HUES6 (cell line): ENCODE measurements around the gene CHDH.

Experiments used
- H3K27ac ChIP-seq: 2 replicates; pipeline ENCODE4 v1.7.0; 2013; ENCODE audit warnings: low read depth, mild to moderate bottlenecking, low read length, inconsistent platforms
- H3K27me3 ChIP-seq: 2 replicates; pipeline ENCODE4 v1.6.1; 2013; ENCODE audit warnings: low read length; ENCODE audit not compliant: control insufficient read depth, insufficient read depth
- H3K36me3 ChIP-seq: 2 replicates; pipeline ENCODE4 v1.6.1; 2013; ENCODE audit warnings: low read length; ENCODE audit not compliant: control insufficient read depth, insufficient read depth
- H3K4me1 ChIP-seq: 2 replicates; pipeline ENCODE4 v1.6.1; 2013; ENCODE audit warnings: low read length; ENCODE audit not compliant: control insufficient read depth, insufficient read depth
- H3K4me3 ChIP-seq: 2 replicates; pipeline ENCODE4 v1.5.1; 2013; ENCODE audit warnings: low read depth, low read length
- H3K9ac ChIP-seq: one replicate; pipeline ENCODE4 v1.6.1; 2013; ENCODE audit warnings: mild to moderate bottlenecking, low read length
- H3K9me3 ChIP-seq: 2 replicates; pipeline ENCODE4 v1.6.1; 2013; ENCODE audit warnings: low read depth, low read length; ENCODE audit not compliant: control insufficient read depth, insufficient read depth

CHDH gene

DNA sequence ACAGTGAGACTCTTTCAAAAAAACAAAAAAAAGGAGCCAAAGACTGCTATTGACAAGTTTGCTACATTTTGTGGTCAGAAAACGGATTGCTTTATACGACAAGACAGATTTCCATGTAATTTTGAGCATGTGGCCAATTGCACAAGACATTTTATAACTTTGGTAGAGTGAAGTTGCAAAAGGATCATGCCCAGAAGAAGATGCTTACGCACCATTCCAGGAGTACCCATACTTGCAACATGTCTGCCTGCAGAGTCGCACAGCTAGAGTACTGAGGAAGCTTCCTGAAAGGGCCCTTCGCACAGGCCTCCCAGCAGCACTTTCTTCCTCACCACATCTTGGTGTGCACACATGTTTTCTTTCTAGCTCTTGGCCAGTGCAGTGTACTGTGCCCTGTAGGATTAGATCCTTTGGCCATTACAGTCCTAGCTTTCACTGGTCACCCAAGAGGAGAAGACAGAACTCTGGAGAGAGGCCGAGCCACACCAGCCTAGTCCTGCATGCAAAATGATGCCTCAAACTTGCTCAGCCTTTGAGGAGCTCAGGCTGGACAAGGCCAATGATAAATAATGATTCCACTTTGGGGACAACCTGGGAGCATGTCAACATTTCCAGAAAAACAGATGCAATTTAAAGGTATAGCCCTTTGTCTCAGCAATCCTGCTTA lies 11.7 kb downstream of the CHDH start:
- Histone ChIP-seq H3K36me3 (peaks cover 8% of the 10 kb centered on the region), H3K27me3 (no peaks in the 10 kb centered on the region), H3K9me3 (no peaks in the 10 kb centered on the region), H3K4me3 (no peak overlapping the region), H3K4me1 (no peaks in the 10 kb centered on the region), H3K27ac (no peak overlapping the region), H3K9ac (no peak overlapping the region)

DNA sequence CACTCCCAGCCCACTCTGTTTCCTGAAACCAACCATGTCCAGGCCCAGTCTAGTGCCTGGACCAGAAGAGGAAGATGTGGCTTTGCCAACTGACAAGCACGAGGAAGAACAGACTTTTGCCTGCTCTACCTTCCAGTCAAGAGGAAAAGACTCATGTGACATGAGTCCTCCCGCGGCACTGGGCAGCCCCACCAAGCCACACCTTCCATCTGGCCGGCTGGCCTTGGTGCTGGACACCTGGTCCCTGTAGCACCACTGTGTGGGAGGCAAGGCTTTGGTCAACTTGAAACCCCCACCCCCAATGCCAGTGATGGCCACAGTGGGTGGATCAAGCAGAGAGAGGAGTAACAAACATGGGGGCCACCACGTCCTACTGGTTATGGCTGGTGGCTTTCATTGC lies 12.5 kb downstream of the CHDH start:
- 0 out of 2 replicates have a peak, but pooled peaks cover under 1% of the 10 kb centered on the region for H3K36me3 ChIP-seq
- no peaks in the 10 kb centered on the region for H3K9me3 ChIP-seq
- no peaks in the 10 kb centered on the region for H3K27me3 ChIP-seq
- no peaks in the 10 kb centered on the region for H3K4me1 ChIP-seq
- no peak overlapping the region for H3K27ac ChIP-seq
- no peak overlapping the region for H3K4me3 ChIP-seq
- no peak overlapping the region for H3K9ac ChIP-seq

DNA sequence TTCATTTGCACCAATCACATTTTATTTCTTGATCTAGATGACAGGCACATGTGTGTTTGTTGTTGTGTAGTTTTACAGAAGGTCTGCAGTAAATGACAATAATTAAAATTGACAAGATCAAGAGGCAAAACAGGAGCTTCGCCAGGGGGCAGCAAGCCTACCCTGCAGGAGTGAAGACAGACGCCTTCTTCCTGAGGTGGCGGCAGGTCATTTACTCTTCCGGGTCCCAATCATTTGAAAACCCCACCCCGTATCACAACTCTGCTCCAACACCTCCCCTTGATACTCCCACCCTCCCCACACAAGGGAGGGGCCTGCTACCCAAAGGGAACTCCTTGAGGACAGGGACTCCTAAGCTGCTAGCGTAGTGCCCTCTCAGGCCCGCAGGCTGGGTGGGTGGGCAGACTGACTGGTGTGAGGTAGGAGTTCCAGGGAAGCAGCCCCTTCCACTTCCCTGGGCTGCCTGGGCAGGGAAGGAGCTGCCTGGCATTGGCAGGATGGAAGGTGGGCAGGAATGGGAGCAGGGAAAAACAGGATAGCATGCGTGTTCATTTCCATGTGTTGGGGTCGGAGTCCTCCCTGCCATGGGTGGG lies 13.1 kb downstream of the CHDH start:
- H3K4me3 ChIP-seq, result no peak overlapping the region
- H3K4me1 ChIP-seq, result no peaks in the 10 kb centered on the region
- H3K27me3 ChIP-seq, result no peaks in the 10 kb centered on the region
- H3K9ac ChIP-seq, result no peak overlapping the region
- H3K9me3 ChIP-seq, result no peaks in the 10 kb centered on the region
- H3K36me3 ChIP-seq, result no peaks in the 10 kb centered on the region
- H3K27ac ChIP-seq, result no peak overlapping the region

DNA sequence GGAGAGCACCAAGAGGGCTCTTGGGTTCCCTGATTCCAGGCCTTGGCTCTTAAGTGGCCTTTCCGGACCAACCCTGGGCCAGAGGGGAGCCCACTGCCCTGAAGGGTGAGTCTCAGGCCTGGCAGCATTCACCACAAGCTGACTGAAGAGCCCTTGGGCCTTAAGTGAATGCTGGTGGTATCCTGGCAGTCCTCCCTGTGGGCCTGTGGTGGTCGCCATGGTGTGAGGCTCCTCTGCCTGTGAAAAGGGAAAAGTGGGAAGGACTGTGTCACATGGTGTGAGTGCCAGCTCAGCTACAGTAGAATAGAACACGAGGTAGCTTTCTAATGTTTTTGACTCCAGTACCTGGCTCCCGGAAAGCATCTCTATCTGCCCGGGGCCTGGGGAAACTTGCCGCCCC lies 15.3 kb downstream of the CHDH start:
- Histone ChIP-seq H3K27me3 (no peaks in the 10 kb centered on the region), H3K27ac (no peak overlapping the region), H3K4me1 (no peaks in the 10 kb centered on the region), H3K9me3 (no peaks in the 10 kb centered on the region), H3K4me3 (no peak overlapping the region), H3K9ac (no peak overlapping the region), H3K36me3 (no peaks in the 10 kb centered on the region)

DNA sequence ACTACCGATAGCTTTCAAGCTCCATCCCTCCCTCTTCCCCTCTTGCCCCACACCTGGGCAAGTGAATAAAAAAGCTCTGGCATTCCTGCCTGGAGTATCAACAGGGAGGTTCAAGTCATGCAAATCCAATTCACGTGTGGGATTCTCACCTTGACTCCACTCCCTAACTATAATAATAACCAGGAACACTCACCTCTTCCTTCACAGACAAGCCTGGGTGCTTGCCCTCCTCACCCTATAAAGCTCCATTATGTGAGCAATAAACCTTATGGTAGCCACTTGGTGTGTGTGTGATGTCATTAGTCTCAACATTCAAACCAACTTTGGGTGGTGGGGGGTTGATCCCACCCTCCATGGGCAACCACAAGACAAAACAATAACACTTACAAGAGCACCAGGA lies 16.6 kb downstream of the CHDH start:
- H3K4me3 ChIP-seq, result no peak overlapping the region
- H3K36me3 ChIP-seq, result no peaks in the 10 kb centered on the region
- H3K27me3 ChIP-seq, result no peaks in the 10 kb centered on the region
- no peaks in the 10 kb centered on the region for H3K9me3 ChIP-seq
- no peak overlapping the region for H3K27ac ChIP-seq
- no peak overlapping the region for H3K9ac ChIP-seq
- peaks cover under 1% of the 10 kb centered on the region; the same call in 1 of the 2 replicates for H3K4me1 ChIP-seq

DNA sequence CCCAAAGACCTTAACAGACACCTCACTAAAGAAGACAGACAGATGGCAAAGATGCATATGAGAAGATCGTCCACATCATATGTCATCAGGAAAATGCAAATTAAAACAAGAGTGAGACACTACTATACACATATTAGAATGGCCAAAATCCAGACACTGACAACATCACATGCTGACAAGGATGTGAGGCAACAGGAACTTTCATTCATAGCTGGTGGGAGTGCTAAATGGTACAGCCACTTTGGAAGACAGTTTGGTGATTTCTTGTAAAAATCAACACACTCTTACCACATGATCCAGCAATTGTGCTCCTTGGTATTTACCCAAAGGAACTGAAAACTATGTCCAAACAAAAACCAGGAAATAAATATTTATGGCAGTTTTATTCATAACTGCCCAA lies 17.6 kb downstream of the CHDH start:
- Histone ChIP-seq H3K9ac (no peak overlapping the region), H3K4me1 (peaks cover 9% of the 10 kb centered on the region), H3K36me3 (no peaks in the 10 kb centered on the region), H3K27ac (no peak overlapping the region), H3K27me3 (no peaks in the 10 kb centered on the region), H3K9me3 (no peaks in the 10 kb centered on the region), H3K4me3 (no peak overlapping the region)

DNA sequence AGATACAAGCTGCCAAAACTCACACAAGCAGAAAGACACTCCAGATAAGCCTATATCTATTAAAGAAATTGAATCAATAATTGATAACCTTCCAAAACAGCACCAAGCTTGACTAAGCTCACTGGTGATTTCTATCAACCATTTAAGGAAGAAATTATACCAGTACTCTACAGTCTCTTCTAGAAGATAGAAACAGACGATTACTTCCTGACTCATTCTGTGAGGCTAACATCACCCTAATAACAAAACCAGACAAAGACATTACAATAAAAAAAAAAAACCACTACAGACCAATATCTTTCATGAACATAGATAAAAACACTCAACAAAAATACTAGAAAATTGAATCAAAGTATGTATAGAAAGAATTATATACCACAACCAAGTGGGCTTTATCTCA lies 20.2 kb downstream of the CHDH start:
- H3K27me3 ChIP-seq, result no peaks in the 10 kb centered on the region
- H3K27ac ChIP-seq, result no peak overlapping the region
- H3K4me3 ChIP-seq, result no peak overlapping the region
- H3K9me3 ChIP-seq, result no peaks in the 10 kb centered on the region
- H3K4me1 ChIP-seq, result peaks cover 9% of the 10 kb centered on the region
- H3K9ac ChIP-seq, result no peak overlapping the region
- H3K36me3 ChIP-seq, result peaks cover 7% of the 10 kb centered on the region; the same call in 1 of the 2 replicates

DNA sequence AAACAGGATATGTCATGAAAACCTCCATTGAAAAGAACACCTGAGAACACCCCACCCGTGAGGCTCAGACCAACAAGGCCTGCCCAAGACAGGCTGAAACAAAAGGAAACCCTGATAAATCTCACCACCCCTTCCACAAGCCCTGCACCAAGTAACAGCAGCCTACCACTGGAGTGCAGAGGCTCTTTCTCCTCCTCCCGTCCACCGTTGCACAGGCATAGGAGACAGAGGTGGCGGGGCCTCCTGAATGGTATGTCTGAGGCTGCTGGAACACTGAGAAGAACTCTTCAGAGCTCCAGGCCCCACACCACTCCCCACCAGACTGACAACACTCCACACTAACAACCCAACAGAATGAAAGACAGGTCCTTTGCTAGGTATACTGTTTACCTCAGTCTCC lies 21.4 kb downstream of the CHDH start:
- Histone ChIP-seq H3K36me3 (peaks cover 8% of the 10 kb centered on the region; the same call in 1 of the 2 replicates), H3K27me3 (no peaks in the 10 kb centered on the region), H3K9me3 (no peaks in the 10 kb centered on the region), H3K27ac (no peak overlapping the region), H3K4me3 (no peak overlapping the region), H3K9ac (no peak overlapping the region), H3K4me1 (peaks cover 9% of the 10 kb centered on the region)

DNA sequence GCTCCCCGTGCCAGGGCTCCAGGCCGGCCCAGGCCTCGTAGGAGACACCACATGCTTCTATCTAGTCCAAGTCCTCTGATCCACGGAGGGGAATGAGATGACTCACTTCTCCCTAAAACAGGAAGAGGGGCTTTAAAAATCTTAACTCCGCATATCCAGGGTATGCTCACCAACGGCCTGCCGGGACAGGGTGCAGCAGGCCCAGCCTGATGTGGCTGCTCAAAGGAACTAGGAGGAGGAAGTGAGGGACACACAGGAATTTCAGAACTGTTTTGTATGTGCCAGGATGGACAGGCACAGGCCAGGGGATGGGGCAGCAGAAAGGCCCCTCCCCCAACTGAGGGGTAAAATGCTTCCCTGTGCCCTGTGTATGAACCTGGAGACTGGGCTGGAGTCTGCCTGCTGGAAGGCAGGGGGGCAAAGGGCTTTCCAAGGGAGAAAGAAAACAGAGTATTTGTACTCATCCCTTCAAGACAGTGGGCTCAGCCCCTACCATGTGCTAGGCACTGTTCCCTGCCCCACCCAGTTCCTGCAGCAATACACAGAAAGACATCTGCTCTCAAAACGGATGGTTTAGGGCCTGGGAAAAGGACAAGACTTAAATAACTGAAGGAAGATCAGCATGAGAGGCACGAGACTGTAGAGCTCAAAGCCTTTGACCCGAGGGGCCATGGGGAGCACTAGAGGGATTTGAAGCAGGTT lies 22.1 kb downstream of the CHDH start:
- Histone ChIP-seq H3K9ac (no peak overlapping the region), H3K27me3 (no peaks in the 10 kb centered on the region)

DNA sequence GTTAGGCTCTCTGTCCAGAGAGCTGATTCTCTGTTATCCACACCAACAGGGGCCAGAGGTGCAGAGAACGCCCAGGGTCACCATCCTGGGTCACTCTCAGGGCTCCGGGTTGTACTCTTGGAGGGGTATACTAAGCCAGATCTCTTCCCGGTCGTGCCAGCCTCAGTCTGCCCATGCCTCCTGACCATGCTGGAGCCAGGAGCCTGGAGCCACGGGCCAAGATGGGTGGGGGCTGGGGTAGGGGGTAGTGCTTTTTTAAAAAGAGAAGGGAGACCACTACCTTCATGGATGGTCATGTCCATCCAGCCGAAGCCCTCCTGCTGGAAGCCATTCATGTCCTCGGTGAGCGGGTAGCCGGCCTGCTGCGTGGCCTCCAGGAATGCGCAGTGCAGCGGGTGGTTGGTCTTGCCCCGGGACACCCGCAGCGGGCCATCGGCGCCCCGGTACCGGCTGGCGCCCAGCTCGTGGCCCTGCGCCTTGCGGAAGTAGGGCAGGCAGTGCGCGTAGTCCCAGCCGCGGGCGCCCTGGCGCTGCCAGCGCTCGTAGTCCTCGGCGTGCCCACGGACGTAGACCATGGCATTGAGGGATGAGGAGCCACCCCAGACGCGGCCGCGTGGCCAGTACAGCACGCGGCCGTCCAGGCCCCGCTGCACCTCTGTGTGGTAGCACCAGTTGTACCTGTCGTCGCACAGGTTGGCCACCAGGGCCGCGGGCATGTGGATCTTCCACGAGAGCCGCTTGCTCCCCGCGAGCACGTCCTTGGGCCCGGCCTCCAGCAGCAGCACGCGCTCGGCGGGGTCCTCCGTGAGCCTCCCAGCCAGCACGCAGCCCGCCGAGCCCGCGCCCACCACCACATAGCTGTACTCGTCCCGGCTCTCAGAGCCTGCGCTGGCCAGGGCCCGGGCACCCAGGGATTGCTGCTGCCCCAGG lies 22.9 kb downstream of the CHDH start:
- Histone ChIP-seq H3K36me3 (peaks cover 19% of the 10 kb centered on the region), H3K4me1 (peaks cover 9% of the 10 kb centered on the region), H3K9ac (no peak overlapping the region), H3K27ac (0 out of 2 replicates have a peak overlapping the region, but pooled peaks have one; percentile 35), H3K27me3 (no peaks in the 10 kb centered on the region), H3K9me3 (no peaks in the 10 kb centered on the region), H3K4me3 (no peak overlapping the region)

More for the DNA sequence above, 22.1 kb downstream of the CHDH start:
- no peak overlapping the region for H3K4me3 ChIP-seq
- no peaks in the 10 kb centered on the region for H3K9me3 ChIP-seq
- peaks cover 9% of the 10 kb centered on the region for H3K4me1 ChIP-seq
- 0 out of 2 replicates have a peak overlapping the region, but pooled peaks have one; percentile 35 for H3K27ac ChIP-seq
- H3K36me3 ChIP-seq, result peaks cover 15% of the 10 kb centered on the region
